ENCODE results near the gene MITD1. TPM values are rescaled to one million over a fixed set of nuclear protein-coding genes. Genes with fewer than 3 reads are reported as not detected.

MITD1 gene
- total and polyA plus RNA-seq, 2 of the 8 experiments (the other 6 are each of a cell fraction or from before 2014, with no cell fraction given), result 15.2 to 31.7 TPM

DNA sequence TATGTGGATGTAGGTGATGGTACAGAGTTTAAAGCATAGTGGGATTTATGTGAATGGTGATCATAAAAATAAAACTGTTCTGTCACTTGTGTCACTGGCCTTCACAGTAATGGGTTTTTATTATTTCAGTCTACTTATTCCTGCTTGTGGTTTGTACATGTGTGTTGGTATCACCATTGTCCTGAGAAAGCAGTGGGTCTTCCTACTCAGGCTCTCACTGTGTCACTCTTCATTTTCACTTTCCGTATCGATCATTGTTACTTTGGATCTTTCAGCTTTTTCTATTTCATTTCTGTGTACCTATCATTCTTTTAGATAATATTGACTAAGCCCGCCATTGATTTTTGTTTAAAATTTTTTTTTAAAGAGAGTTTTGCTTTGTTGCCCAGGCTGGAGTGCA lies 7.5 kb upstream of the MITD1 start (continued):
- TF ChIP-seq CHD7 (IDR thresholded peaks at IDR 0.05; ENCODE audit: insufficient replicate concordance, low read length), result no peak
